Measurements from ENCODE around the gene KCNQ1OT1.

DNA sequence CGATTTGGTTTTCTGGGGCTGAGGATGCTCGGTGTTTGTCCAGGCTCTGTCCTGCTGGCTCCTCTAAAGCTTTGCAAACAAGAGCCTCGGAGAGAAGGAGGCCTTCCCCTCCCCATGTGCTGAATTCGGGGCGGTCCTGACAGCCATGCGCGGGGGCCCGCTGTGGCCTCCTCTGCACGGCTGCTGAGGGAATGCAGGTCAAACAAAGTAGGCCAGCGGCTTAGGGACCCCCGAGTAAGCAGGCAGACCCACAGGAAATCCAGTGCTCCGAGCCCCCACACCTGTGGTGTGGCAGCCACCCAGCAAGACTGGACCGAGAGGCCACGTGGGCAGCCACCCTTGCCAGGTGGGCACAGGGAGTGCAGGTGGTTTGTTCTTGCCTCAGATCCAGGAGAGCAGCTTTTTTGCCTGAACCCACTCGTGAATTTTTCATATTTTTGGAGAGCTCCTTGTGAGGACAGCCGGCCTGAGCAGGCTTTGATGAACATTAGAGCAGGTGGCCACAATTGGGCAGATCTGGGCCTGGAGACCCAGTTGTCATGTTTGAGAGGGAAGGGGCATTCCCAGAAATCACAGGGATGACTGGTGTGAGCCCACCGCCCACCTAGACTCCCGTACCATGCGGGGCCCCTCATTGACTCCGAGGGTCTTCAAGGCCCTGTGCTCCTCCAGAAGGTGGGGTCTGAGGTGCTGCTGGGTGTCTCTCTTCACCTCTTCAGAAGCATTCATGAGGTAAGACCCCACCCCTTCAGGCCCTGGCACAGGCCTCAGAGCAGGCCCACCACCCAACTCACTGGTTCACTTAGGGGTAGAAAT is 43.0 kb upstream of the KCNQ1OT1 start:
- TF ChIP-seq POLR2A (IDR thresholded peaks at IDR 0.05) = no peak
- TF ChIP-seq, protein P1, sequence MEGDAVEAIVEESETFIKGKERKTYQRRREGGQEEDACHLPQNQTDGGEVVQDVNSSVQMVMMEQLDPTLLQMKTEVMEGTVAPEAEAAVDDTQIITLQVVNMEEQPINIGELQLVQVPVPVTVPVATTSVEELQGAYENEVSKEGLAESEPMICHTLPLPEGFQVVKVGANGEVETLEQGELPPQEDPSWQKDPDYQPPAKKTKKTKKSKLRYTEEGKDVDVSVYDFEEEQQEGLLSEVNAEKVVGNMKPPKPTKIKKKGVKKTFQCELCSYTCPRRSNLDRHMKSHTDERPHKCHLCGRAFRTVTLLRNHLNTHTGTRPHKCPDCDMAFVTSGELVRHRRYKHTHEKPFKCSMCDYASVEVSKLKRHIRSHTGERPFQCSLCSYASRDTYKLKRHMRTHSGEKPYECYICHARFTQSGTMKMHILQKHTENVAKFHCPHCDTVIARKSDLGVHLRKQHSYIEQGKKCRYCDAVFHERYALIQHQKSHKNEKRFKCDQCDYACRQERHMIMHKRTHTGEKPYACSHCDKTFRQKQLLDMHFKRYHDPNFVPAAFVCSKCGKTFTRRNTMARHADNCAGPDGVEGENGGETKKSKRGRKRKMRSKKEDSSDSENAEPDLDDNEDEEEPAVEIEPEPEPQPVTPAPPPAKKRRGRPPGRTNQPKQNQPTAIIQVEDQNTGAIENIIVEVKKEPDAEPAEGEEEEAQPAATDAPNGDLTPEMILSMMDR (IDR thresholded peaks at IDR 0.05) = no peak
